GM19025 (cell line): Measurements from ENCODE around the gene PRKCE.
A peak's percentile ranks its signal among the peaks of the same experiment; 100 is the strongest.
"Not testable (repeated sequence)": the region's sequence is repeated elsewhere in the genome, so short reads cannot be mapped to it uniquely, and the experiment has no call there.

Experiments used
- ATAC-seq: cut with Tn5 transposase; IDR thresholded peaks from one replicate; pipeline ENCODE4 v1.9.1; 2021; ENCODE audit warnings: mild to moderate bottlenecking, low read depth, moderate library complexity; ENCODE audit not compliant: unreplicated experiment

The PRKCE gene

GRCh38 chr2:45901468-45902032 lies 250.1 kb downstream of the PRKCE start:
- ATAC-seq, result no peak

- no peak for ATAC-seq
Observed at GRCh38 chr2:45902380-45902779, 250.9 kb downstream of the PRKCE start.

- ATAC-seq, result no peak
Observed at GRCh38 chr2:45902781-45903375, 251.4 kb downstream of the PRKCE start.

GRCh38 chr2:45904267-45904945 lies 252.9 kb downstream of the PRKCE start:
- ATAC-seq, result peak; percentile 84

GRCh38 chr2:45904946-45905631 lies 253.6 kb downstream of the PRKCE start:
- no peak for ATAC-seq

GRCh38 chr2:45905632-45905958 lies 254.1 kb downstream of the PRKCE start:
- no peak for ATAC-seq

GRCh38 chr2:45907592-45907991 lies 256.1 kb downstream of the PRKCE start:
- no peak for ATAC-seq

- ATAC-seq, result no peak
Observed at GRCh38 chr2:45908316-45909170, 257.1 kb downstream of the PRKCE start.

GRCh38 chr2:45909171-45909565 lies 257.7 kb downstream of the PRKCE start:
- ATAC-seq, result no peak

GRCh38 chr2:45909677-45910191 lies 258.3 kb downstream of the PRKCE start:
- ATAC-seq, result peak; percentile 54

- no peak for ATAC-seq
Observed at GRCh38 chr2:45910473-45911060, 259.1 kb downstream of the PRKCE start.

GRCh38 chr2:45911538-45911937 lies 260.1 kb downstream of the PRKCE start:
- no peak for ATAC-seq

GRCh38 chr2:45912109-45912508 lies 260.6 kb downstream of the PRKCE start:
- ATAC-seq, result no peak

- ATAC-seq, result no peak
Observed at GRCh38 chr2:45913539-45913938, 262.1 kb downstream of the PRKCE start.

- ATAC-seq, result no peak
Observed at GRCh38 chr2:45915523-45915922, 264.0 kb downstream of the PRKCE start.

- ATAC-seq, result not testable (repeated sequence)
Observed at GRCh38 chr2:45917561-45918176, 266.2 kb downstream of the PRKCE start.

GRCh38 chr2:45918463-45919159 lies 267.1 kb downstream of the PRKCE start:
- ATAC-seq, result no peak

- no peak for ATAC-seq
Observed at GRCh38 chr2:45919160-45919650, 267.7 kb downstream of the PRKCE start.

- ATAC-seq, result peak; percentile 52
Observed at GRCh38 chr2:45919711-45920111, 268.2 kb downstream of the PRKCE start.
